GM18868 (cell line): ENCODE data around the gene P4HB.

Experiments
- ATAC-seq: cut with Tn5 transposase; IDR thresholded peaks from one replicate; pipeline ENCODE4 v1.9.1; 2021; ENCODE audit warnings: mild to moderate bottlenecking, moderate library complexity; ENCODE audit not compliant: unreplicated experiment

Gene P4HB

DNA sequence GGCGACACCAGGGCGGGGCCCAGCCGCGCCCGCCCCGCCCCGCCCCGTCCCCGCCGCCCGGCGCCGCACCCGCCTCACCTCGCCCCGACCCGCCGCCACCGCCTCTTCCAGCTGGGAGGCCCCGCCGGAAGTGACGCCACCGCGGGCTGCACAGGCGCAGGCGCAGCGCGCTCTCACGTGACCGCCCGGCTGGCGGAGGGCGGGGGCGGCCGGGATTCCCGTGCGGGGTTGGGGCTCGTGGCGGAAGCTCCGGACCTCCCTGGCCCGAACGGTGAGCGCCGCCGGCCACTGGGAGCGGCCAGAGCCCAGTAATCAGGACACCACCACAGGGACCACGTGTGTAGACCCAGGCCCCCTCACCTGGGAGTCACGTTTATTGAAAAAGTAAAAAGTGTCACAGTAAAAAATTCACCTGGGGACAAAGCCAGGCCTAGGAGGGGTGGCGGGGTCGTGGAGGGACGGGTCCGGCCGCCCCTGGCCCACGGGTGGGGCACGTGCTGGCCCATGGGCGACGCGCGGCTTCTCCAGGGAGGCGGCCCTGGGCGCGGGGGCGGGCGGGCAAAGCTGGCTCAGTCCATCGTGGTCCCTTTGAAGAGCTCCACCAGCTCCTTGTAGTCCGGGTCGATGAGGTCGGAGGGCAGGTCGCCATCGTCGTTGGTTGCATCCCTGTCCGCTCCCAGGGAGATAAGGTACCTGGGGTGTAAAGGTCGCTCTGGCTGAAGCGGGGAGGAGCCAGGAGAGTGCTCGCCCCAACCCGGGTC is 27.0 kb downstream of the P4HB start, which contains the start of gene MCRIP1:
Gene MCRIP1, minus strand, starts transcription at position 132 of the 761 bp plus-strand sequence. CDS start 8,785 bp downstream, outside the sequence.
- peak; percentile 76 for ATAC-seq

DNA sequence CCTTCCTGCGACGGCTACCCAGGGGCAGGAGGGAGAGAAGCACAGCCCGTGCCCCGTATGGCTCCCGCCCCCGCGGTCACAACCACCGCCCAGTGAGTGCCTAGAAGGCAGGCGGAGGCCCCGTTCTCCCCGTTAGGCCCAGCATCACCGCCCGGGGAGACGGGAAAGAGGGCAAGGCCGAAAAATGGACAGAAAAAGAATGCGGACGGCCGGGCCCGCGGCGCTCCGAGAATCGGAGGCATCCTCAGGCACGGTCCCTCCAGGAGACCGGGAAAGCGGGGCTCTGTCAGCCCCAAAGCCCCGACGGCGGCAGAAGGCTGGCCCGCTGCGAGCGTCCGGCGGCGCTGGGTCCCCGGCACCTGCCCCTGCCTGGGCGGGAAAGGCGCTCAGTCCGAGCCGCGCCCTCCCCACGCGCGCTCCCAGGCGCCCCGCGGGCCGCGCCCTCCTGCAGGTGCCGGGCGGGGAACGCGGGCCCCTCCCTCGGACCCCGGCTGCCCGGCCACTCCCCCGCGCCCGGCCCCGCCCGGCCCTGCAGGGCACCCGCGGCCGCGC is 27.7 kb downstream of the P4HB start:
- peak; percentile 11 for ATAC-seq

DNA sequence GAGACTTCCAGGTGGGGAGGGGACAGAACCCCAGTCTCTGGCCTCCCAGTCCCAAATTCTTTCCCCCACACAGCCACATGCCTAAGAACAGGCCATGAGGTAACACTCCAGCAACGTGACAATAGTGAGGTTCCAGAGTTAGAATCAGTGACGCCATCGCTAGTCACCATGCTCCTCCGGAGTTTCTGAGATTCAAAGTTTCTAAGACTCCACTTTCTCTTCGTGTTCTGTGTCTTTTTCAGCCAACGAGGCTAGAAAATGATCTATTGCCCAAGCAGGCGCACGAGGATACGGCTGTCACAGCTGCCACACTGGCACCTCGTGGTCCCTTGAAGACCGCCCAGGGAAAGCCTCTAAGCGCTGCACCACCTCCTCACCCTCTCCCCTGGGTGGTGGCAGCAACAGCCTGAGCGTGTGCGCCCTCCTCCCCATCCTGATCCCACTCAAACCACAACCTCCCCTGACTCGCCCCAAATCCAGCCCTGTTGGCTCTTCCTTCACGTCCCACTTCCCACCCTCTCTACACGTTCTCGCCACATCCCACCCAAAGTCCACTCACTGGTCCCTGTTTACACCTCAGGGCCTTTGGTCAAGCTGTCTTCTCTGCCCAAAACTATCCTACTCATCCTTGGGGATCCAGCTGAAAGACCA is 28.3 kb downstream of the P4HB start:
- peak; percentile 20 for ATAC-seq

DNA sequence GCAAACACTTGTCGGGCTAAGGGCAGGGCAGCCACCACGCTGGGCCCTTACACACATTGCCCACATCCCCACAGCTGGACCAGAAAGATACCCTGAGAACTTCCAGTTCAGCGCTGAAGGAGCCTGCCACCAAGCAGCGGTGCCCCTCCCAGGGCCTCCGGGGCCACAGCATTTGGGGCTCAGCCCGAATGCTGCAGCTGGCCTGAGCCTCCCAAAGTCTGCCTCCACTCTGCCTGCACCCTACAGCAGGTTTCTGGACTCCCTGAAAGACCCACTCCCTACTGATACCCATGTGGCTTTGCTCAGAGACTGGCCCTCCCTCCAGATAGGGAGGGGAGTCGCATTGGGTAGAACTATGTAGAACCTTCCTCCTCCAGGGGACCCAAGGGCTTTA is 28.8 kb downstream of the P4HB start:
- no peak for ATAC-seq

DNA sequence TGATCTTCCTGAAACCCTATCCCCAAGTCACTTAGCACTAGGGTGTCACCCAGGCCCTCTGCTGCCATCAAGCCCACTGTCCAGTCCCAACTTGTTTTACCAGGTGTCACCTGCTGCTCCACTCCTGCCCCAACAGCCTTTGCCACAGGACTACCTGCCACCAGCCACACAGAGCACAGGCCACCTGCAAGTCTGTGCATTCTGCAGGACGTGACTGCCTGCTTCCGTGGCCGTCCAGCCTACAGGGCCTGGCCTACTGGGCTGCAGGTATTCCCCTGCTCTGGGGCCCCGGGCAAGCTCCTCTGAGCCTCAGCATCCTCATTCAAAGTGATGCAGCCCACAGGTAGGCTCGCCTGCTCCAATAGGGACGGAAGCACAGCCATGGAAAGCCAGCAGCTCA is 30.5 kb downstream of the P4HB start:
- ATAC-seq, result no peak

DNA sequence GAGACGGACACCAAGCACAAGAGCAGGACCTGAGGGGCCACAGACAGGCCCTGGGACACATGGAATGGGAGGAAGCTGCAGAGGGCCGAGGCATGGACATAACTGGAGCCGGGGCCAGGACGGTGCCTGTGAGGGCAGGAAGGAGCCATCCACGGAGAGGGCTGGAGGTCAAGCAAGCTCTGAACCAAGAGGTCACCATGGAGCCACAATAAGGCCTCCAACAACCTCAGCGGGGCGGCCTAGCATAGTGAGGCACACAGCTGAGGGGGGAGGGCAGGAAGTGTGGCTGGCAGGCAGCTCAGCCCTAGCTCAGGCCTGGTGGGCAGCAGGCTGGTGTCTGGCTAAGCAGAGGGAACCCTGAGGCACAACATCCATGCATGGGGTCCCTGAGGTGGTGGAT is 31.7 kb downstream of the P4HB start:
- no peak for ATAC-seq

DNA sequence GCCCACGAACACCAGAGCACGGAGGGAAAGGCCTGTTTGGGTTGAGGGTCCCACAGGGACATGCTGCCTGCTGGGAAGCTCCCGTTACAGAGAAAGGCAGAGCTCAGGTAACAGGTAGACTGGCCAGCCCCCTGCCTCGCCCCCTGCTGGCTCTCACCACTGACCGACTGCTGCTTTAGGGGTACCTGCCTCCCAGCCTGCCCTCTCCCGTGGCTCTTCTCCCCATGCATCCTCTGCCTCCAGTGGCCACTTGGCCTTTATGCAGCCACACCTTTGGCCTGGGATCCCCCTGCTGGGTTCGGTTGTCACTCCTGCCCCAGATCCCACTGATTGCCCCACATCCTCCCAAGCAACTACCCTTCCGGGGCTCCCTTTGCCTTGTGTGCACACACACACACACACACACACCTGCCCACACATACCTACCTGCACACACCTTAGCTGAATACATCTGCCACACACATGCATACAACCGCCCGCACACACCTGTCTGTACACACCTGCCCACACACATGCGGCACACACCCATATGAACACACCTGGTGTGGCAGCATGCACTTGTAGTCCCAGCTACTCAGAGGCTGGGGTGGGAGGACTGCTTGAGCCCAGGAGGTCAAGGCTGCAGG is 34.4 kb downstream of the P4HB start:
- no peak for ATAC-seq

DNA sequence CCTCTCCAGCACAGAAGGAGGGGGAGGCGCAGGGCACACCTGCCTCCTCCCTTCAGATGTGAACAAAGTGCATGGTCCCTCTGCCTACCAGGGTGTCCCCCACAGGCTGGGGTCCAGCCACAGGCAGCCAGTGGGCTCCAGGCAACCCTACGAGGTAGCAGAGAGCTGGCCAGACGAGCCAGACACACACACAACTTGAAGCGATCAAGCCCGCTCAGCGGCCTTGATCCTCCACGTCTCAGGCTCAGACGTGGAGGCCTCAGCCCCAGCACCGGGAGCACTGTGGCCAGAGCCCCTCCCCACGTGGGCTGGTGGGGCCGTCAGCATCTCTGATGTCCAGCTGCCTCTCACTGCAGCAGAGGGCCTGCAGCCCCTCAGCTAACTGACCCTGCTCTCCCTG is 35.7 kb downstream of the P4HB start:
- ATAC-seq, result no peak

DNA sequence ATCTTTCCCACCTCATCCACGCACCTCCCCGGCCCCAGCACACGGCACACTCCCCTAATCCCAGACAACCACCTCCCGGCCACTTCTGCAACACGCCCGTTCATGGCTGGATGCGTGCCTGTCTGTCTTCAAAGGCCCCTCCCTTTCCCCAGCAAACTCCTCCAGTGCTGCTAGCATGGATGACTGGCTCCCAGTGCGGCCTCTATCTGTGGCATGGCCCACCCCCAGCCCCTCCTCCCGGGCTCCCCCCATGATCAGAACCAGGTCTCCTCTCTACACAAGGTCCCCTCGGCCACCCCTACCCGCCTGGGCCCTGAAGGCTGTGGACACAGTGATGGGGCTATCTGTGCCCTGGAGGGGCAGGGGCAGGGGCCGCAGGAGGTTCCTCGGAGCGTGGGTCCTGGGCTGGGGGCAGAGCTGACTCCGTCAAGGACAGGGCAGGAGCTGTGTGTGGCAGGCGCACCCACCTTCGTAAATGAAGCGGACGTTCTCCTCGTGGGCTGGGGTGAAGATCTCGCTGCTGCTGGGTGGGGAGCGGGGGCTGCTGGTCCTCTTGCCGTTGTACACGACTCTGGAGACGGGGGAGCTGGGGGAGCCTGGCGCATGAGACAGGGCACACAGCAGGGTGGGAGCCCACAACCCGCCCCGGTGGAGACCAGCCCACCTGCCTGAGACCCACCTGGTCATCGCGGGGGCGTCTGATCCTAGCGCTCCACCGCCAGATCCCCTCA is 36.4 kb downstream of the P4HB start:
- ATAC-seq, result no peak

DNA sequence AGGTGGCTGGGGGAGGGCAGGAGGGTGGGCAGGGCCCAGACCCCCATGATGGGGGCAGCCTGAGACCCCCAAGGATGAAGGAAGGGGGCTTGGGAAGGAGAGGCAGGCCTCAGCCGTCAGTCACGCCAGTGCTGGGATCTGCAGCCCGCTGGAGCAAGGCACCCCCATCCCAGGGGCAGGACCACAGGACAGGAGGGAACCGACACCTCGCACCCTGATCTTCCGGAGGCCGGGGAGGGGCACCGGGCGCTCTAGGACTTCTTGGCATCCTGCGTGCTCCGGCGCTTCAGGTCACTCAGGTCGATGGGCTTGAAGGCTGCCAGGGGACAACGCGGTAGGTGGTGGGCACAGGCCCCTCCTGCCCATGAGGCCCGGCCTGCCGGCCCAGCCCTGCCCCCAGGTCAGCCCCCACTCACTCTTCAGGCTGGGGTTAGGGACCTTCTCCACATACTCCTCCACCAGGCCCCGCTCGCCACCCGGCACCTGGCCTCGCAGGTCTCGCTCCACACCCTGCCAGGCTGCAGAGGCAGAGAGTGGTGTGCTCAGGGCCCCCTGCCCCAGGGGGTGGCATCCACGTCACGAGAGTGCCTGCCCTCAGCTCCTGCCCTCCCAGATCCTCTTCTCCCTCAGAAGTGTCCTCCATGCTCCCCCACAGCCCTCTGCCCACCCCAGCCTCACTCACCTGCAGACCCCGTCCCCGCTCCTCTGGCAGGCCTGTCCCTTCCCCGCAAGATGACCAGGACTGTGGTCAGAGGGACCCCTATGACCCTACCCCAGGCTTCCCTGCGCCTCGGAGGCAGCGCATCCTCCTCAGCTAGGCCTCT is 37.1 kb downstream of the P4HB start:
- ATAC-seq, result no peak

DNA sequence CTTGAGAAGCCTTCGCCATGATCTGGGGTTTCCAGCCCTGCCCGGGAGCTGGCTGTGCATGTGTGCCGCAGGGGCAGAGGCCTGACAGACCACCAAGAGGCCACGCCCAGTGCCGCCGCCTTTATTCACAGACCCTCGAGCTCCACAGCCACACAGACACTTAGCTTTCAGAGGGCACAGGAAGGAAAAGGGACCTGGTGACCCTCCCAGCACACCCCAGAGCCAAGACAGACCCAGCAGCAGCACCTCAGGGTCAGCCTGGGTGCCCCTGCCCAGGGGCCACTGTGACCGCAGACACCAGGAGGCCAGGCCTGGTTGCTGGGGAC is 38.1 kb downstream of the P4HB start:
- ATAC-seq, result no peak

DNA sequence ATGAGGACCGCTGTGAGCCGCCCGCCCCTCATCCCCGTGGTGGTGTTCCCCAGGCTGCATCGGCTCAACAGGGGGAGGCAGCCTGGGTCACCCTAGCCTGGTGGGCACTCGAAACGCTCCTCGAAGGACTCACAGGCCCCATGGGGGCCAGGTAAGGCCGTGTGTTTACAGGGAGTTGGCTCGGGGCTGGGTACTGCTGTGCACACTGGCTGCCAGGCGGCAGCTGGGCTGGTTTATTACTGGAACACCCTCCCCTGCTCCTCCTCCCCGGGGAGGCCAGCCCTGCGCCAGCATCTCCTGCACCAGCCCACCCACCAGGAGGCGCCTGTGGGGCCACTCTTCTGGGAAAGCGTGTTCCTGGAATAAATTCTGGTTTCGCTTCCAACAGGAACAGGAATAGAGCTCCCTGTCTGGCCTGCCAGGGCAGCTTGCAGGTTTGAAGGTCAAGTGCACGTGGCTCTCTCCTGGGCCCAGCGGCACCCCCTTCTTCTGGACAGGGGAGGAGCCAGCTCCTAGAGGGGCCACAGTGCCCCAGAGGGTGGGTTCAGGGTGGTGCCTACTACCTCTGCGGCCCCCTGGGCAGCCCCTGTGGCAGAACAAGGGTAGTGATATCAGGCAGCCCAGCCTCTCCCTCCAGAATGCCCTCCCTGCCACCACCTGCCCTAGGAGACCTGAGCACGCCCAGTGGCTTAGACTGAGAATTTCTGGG is 38.6 kb downstream of the P4HB start:
- no peak for ATAC-seq

DNA sequence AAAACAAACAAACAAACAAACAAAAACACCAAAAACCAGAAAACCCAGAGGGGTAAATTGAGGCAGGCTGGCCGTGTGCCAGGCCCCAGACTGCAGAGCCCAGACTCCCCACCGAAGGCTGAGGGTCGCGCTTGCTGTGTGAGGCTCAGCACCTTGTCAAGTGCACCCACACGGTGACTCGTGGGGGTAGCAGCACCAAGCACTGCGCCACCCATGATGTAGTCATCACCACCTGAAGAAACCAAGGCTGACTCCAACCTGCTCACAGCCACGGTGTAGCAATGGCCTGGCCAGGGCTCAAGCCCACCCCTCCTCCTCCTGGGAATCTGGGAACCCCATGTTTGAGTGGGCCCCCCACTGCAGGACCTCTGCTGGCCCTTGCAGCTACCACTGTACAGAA is 39.2 kb downstream of the P4HB start:
- ATAC-seq, result no peak

DNA sequence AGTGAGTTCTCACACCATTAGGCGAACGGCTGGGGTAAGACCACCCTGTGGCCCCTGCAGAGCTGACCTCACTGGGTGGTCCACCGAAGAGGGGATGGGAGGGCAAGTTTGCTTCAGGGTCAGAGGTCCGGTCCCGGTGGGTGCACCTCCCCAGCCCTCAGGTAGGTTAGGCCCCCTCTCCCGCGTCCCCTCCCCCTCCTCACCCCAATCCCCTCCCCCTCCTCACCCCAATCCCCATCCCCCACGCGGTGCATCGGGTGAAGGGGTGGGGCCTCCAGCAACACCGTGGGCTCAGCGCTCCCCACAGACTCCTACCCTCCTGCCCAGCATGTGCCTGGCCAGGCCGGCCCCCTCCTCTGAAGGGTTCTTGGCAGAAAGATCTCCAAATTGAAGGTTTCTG is 40.6 kb downstream of the P4HB start:
- ATAC-seq, result no peak

DNA sequence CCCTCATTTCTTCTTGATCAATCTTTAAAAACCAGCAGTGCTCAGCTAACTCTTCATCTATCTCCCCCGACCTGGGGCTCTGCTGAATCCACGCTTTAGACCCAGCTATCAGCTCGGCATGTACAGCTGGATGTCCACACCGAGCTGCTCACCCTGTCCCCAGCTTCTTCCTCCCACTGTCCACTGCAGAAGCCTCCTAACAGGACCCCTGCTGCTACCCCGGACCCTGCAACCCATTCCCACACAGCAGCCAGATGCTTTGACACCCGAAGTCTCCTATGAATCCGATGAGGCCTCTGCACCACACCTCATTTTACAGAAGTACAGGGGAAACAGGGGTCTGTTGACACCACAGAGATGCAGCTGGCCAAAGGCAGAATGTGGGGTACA is 42.6 kb downstream of the P4HB start:
- ATAC-seq, result no peak

DNA sequence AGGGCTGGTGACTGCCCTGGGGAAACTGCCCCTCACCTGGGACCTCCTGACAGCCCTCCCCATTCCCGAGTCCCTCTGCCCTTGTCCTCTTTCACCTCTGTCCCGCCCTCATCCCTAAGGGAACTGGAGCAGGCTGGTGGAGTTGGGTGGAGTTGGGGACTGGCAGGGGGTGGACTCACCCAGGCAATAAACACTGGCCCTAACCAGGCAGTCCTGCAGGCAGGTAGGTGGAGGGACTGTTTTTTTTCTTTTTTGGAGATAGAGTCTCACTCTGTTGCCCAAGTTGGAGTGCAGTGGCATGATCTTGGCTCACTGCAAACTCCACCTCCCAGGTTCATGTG is 44.7 kb downstream of the P4HB start:
- no peak for ATAC-seq

DNA sequence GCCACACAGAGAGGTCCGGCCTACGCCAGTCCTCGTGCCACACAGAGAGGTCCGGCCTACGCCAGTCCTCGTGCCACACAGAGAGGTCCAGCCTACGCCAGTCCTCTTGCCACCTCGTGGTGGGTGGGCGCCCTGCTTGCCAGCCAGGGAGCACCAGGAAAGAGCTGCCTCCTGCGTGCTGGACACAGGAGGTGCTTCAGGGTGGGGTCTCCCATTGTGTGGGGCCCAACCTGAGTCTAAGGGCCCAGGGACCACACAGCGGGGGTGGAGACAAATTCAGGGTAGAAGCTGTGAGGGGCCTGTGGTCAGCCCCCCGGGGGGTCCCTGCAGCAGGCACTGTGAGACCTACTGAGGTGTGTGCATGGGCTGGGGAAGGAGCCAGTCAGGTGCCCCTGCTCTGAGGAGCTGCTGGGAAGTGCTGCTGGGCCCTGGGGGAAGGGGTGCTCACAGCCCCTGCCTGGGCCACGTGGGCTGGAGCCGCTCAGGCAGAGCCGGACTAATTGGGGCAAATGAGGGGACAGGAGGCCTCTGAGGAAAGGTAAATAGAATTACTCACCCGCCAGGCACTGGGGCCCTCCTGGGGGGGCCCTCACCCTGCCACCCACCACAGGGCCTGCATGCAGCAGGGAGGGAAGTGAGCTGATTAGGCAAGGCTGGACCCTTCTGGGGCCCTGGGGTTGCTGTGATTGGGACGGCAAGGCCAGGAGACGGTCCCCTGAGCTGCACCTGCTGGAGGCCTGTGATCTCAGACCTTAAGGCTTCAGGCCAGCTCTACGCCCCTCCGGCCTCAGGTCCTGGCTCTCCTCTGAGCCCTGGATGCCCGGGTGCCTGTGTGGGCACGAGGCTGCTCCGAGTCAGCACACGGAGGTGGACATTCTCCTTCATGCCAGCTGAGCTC is 45.3 kb downstream of the P4HB start:
- no peak for ATAC-seq

DNA sequence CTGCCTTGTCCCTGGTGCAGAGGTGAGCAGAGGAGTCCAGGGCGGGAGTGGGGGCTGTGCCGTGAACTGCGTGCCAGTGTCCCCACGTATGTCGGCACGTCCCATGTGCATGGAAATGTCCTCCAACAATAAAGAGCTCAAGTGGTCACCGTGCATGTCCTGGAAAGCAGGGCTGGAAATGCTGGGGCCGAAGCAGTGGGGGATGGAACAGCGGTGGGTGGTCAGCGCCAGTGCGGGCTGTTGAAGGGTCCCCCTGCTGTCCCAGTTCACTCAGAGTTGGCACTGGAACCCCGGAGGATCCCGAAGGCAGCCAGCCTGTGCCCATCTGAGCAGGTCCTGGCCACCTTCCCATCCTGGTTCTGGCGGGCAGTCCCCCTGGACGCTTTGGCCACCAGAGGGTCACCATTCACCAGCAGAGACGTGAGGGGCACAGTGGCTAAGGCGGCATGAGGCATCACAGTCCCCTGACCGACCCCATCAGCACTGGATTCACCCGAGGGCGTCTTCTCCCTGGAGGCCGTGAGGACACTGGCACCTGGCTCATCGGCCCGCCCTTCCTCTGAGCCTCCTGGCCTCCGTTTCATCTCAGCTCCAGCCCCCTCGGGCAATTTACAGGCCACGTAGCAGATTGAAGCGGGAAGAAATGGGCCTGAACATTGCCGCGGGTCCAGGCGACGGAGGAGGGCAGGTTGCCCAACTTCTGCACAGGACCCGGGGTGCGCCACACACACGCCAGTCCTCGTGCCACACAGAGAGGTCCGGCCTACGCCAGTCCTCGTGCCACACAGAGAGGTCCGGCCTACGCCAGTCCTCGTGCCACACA is 46.3 kb downstream of the P4HB start:
- ATAC-seq, result no peak
